H1 (cell line): ENCODE data around the gene TBC1D10A. TPM values are rescaled to one million over a fixed set of nuclear protein-coding genes. Genes with fewer than 3 reads are reported as not detected.

ENCODE experiments used
- CTCF ChIA-PET: fragments of 300-600 bp; sonication (Branson Sonifier 250); formaldehyde crosslinking; loops from one replicate; lab custom pipeline; 2021; ENCODE audit not compliant: partially characterized antibody; lab: Charles Lee
- POLR2A ChIA-PET: fragments of 300-600 bp; sonication (Branson Sonifier 250); formaldehyde crosslinking; loops from one replicate; lab custom pipeline; 2021; ENCODE audit warnings: inconsistent platforms; ENCODE audit not compliant: partially characterized antibody; lab: Charles Lee
- DNase-seq, 2 experiments: peaks; one replicate each; pipeline versions ENCODE4 v3.0.0 to v3.0.0-alpha.2; 2010 to 2022; ENCODE audit warnings: low spot score in 2 of 2, low read depth in 1 of 2, mixed read lengths in 1 of 2
- FAIRE-seq: peaks from 2 replicates; lab custom pipeline; 2011; peaks lifted over from hg19 to GRCh38; lab: Jason Lieb, UNC
- H2AFZ ChIP-seq: 2 replicates; pipeline ENCODE4 v1.8.1; 2012; ENCODE audit warnings: low read length, inconsistent platforms
- H2AK5ac ChIP-seq: 2 replicates; pipeline ENCODE4 v1.6.1; 2013; ENCODE audit warnings: low read depth, low read length
- H2BK120ac ChIP-seq: replicated peaks from 2 replicates; pipeline ENCODE3; 2013; ENCODE audit warnings: low read depth, low read length, inconsistent platforms
- H2BK12ac ChIP-seq: 2 replicates; pipeline ENCODE4 v1.6.1; 2013; ENCODE audit warnings: low read depth, low read length
- H2BK15ac ChIP-seq: 2 replicates; pipeline ENCODE4 v1.6.1; 2013; ENCODE audit warnings: low read length
- H2BK20ac ChIP-seq: 2 replicates; pipeline ENCODE4 v1.6.1; 2013; ENCODE audit warnings: low read length
- H2BK5ac ChIP-seq: 2 replicates; pipeline ENCODE4 v1.6.1; 2013; ENCODE audit warnings: low read depth, low read length
- H3K14ac ChIP-seq: 2 replicates; pipeline ENCODE4 v1.6.1; 2013; ENCODE audit warnings: inconsistent platforms; ENCODE audit not compliant: insufficient read length
- H3K18ac ChIP-seq: 2 replicates; pipeline ENCODE4 v1.6.1; 2013; ENCODE audit warnings: low read length; ENCODE audit errors: extremely low read depth
- H3K23ac ChIP-seq: 2 replicates; pipeline ENCODE4 v1.6.1; 2013; ENCODE audit warnings: inconsistent platforms; ENCODE audit not compliant: insufficient read length
- H3K23me2 ChIP-seq: 2 replicates; pipeline ENCODE4 v1.6.1; 2013; ENCODE audit warnings: low read depth, low read length
- H3K27ac ChIP-seq: 2 replicates; pipeline ENCODE4 v1.6.1; 2011; ENCODE audit warnings: low read depth, low read length, inconsistent platforms
- H3K27me3 ChIP-seq, 4 experiments: replicated peaks in 1 of 4; 1 replicate in 1 of 4; 2 replicates in 3 of 4; pipeline versions ENCODE4 v1.6.1 to v1.8.1; 2011 to 2013; ENCODE audit warnings: low read length in 3 of 4, mild to moderate bottlenecking in 3 of 4, inconsistent platforms in 2 of 4, mixed read lengths in 2 of 4, moderate library complexity in 1 of 4; ENCODE audit not compliant: control insufficient read depth in 3 of 4, insufficient read depth in 3 of 4; ENCODE audit errors: extremely low read depth in 1 of 4
- H3K36me3 ChIP-seq, 4 experiments: 2 replicates each; pipeline versions ENCODE4 v1.6.1 to v1.8.1; 2011 to 2013; ENCODE audit warnings: mild to moderate bottlenecking in 4 of 4, low read length in 3 of 4, moderate library complexity in 2 of 4, control low read depth in 1 of 4, inconsistent platforms in 1 of 4; ENCODE audit not compliant: insufficient read depth in 4 of 4, control insufficient read depth in 2 of 4
- H3K4ac ChIP-seq: replicated peaks from 2 replicates; pipeline ENCODE3; 2013; ENCODE audit warnings: low read length, low read depth, mixed read lengths, inconsistent platforms; ENCODE audit not compliant: insufficient read length
- H3K4me1 ChIP-seq, 4 experiments: replicated peaks in 1 of 4; 1 replicate in 1 of 4; 2 replicates in 3 of 4; pipeline versions ENCODE4 v1.6.1 to v1.8.1; 2011 to 2013; ENCODE audit warnings: low read length in 3 of 4, inconsistent platforms in 2 of 4, mixed read lengths in 1 of 4; ENCODE audit not compliant: insufficient read depth in 4 of 4, control insufficient read depth in 3 of 4
- H3K4me2 ChIP-seq, 2 experiments: 2 replicates each; pipeline versions ENCODE4 v1.6.1 to v1.8.1; 2011 to 2013; ENCODE audit warnings: low read depth in 2 of 2, low read length in 2 of 2, control low read depth in 1 of 2, inconsistent platforms in 1 of 2, mild to moderate bottlenecking in 1 of 2; ENCODE audit not compliant: insufficient read depth in 1 of 2
- H3K4me3 ChIP-seq, 4 experiments: fragments of 200-600, 300-600 bp in 1 of 4; sonication (generic), shearing (Covaris generic), sonication (Bioruptor Twin) in 1 of 4; 2 replicates each; pipeline versions ENCODE4 v1.5.1 to v1.8.1; 2011 to 2016; ENCODE audit warnings: low read length in 4 of 4, low read depth in 3 of 4, control low read depth in 2 of 4, inconsistent platforms in 2 of 4, mild to moderate bottlenecking in 2 of 4, mixed read lengths in 1 of 4, moderate library complexity in 1 of 4; ENCODE audit not compliant: insufficient read depth in 2 of 4; ENCODE audit errors: extremely low read depth in 1 of 4
- H3K56ac ChIP-seq: replicated peaks from 2 replicates; pipeline ENCODE3; 2013; ENCODE audit warnings: low read depth, mild to moderate bottlenecking, mixed read lengths, low read length, inconsistent platforms; ENCODE audit not compliant: insufficient read length
- H3K79me1 ChIP-seq: 2 replicates; pipeline ENCODE4 v1.6.1; 2013; ENCODE audit warnings: low read depth, low read length, control low read depth
- H3K79me2 ChIP-seq, 2 experiments: 2 replicates each; pipeline versions ENCODE4 v1.6.1 to v1.8.1; 2012 to 2013; ENCODE audit warnings: low read length in 2 of 2, mild to moderate bottlenecking in 2 of 2, inconsistent platforms in 1 of 2; ENCODE audit not compliant: insufficient read depth in 2 of 2, control insufficient read depth in 1 of 2
- H3K9ac ChIP-seq, 4 experiments: replicated peaks in 1 of 4; 1 replicate in 1 of 4; 2 replicates in 3 of 4; pipeline versions ENCODE4 v1.6.1 to v1.8.1; 2011 to 2013; ENCODE audit warnings: low read depth in 3 of 4, low read length in 3 of 4, control low read depth in 2 of 4, mild to moderate bottlenecking in 2 of 4, moderate library complexity in 2 of 4, inconsistent platforms in 1 of 4; ENCODE audit errors: extremely low read depth in 1 of 4
- H3K9me3 ChIP-seq, 2 experiments: 2 replicates each; pipeline versions ENCODE4 v1.6.1 to v1.8.1; 2012 to 2013; ENCODE audit warnings: mild to moderate bottlenecking in 2 of 2, moderate library complexity in 2 of 2, control low read depth in 1 of 2, inconsistent platforms in 1 of 2, low read depth in 1 of 2, low read length in 1 of 2, mixed read lengths in 1 of 2; ENCODE audit not compliant: insufficient read depth in 2 of 2
- H4K20me1 ChIP-seq, 2 experiments: replicated peaks in 1 of 2; 2 replicates each; pipeline versions ENCODE3 to v1.8.1; 2011 to 2013; ENCODE audit warnings: inconsistent platforms in 2 of 2, low read length in 2 of 2, mild to moderate bottlenecking in 1 of 2; ENCODE audit not compliant: insufficient read depth in 2 of 2, control insufficient read depth in 1 of 2
- H4K5ac ChIP-seq: 2 replicates; pipeline ENCODE4 v1.6.1; 2013; ENCODE audit warnings: low read length, low read depth, mixed read lengths, inconsistent platforms; ENCODE audit not compliant: insufficient read length
- H4K8ac ChIP-seq: 2 replicates; pipeline ENCODE4 v1.8.0; 2013; ENCODE audit warnings: mild to moderate bottlenecking, moderate library complexity, low read length, inconsistent platforms; ENCODE audit not compliant: insufficient read depth; ENCODE audit errors: extremely low read depth
- H4K91ac ChIP-seq: replicated peaks from 2 replicates; pipeline ENCODE3; 2013; ENCODE audit warnings: low read length, mixed read lengths, inconsistent platforms; ENCODE audit not compliant: insufficient read length
- BRCA1 ChIP-seq: IDR thresholded peaks from 2 replicates; pipeline ENCODE4 v1.6.1; 2012; ENCODE audit warnings: low read depth, low read length, improper control_type of control experiment
- CBX5 ChIP-seq: fragments of 300-800, 300-1000 bp; sonication (generic); IDR thresholded peaks from 2 replicates; pipeline ENCODE4 v1.7.1; 2016; ENCODE audit warnings: antibody characterized with exemption, low read length, low read depth
- JUND ChIP-seq: IDR thresholded peaks from 2 replicates; pipeline ENCODE4 v1.6.1; 2011; ENCODE audit warnings: mild to moderate bottlenecking, improper control_type of control experiment, low read length
- TCF12 ChIP-seq: IDR thresholded peaks from 2 replicates; pipeline ENCODE4 v1.6.1; 2011; ENCODE audit warnings: low read depth, mild to moderate bottlenecking, low read length
- WGBS, 2 experiments: shearing (Covaris generic) in 1 of 2; methylation state at CpG; one replicate each; pipeline versions ENCODE4 v1.1.6 to v1.1.7; 2013 to 2015; ENCODE audit warnings: low lambda C conversion rate in 2 of 2, mixed read lengths in 2 of 2, inconsistent platforms in 1 of 2, low coverage in 1 of 2, missing lambda C conversion rate in 1 of 2; ENCODE audit not compliant: insufficient replicate concordance in 2 of 2, insufficient coverage in 1 of 2, insufficient read length in 1 of 2; ENCODE audit errors: extremely low coverage in 1 of 2, missing lambda C conversion rate in 1 of 2; 5-methylcytosine and 5-hydroxymethylcytosine counted together
- polyA plus RNA-seq, 7 experiments: library from polyadenylated mRNA; depleted of rRNA in 3 of 7; stranded (reverse) in 5 of 7; unstranded in 2 of 7; fragments of >200 nt in 5 of 7; fragments of 200-250 nt in 2 of 7; gene quantifications; 1 replicate in 5 of 7; 2 replicates in 1 of 7; 4 replicates in 1 of 7; pipeline versions ENCODE4 v1.2.1 to v1.2.3, GENCODE V29; 2011 to 2013; ENCODE audit warnings: missing spikeins in 2 of 7, mixed read lengths in 2 of 7
- total RNA-seq: library from RNA; stranded (reverse); fragmentation: NEBNext Ultra II Directional; extraction: Animal tissue kit (Norgen Biotek cat#: 25700); gene quantifications from 2 replicates; pipeline ENCODE4 v1.2.1, GENCODE V29; 2021

Gene TBC1D10A
- total and polyA plus RNA-seq, 2 of the 8 experiments (the other 6 are each of a cell fraction or from before 2014, with no cell fraction given) = 5.4 to 7.0 TPM

GRCh38 chr22:30358541-30358940 is 31.8 kb upstream of the TBC1D10A start:
- Histone ChIP-seq H2AFZ (no peak overlapping the region), H2BK5ac (no peak overlapping the region), H4K8ac (no peak overlapping the region), H3K9me3 (no peaks in the 10 kb centered on the region), H3K23me2 (peaks cover 2% of the 10 kb centered on the region; the same call in 1 of the 2 replicates), H3K4me1 (peaks cover 3 to 19% (median 11%) of the 10 kb centered on the region in 4 experiments), H2BK12ac (no peak overlapping the region), H3K18ac (no peak overlapping the region), H3K23ac (no peak overlapping the region), H4K5ac (no peak overlapping the region), H3K9ac (no peak overlapping the region; a peak in 1 of 7 replicates), H3K14ac (no peak overlapping the region), H3K27me3 (no peaks in the 10 kb centered on the region), H3K79me1 (peaks cover 17% of the 10 kb centered on the region), H3K27ac (no peak overlapping the region), H4K20me1 (peaks cover 5 to 11% of the 10 kb centered on the region in 2 experiments), H3K4me2 (peak overlapping the region; percentile 61 to 70; a peak in 1 of 4 replicates), H4K91ac (no peak overlapping the region), H2BK15ac (peak overlapping the region; percentile 53; the same call in 1 of the 2 replicates), H2BK120ac (no peak overlapping the region), H2BK20ac (no peak overlapping the region), H3K56ac (no peak overlapping the region), H3K36me3 (peaks cover 0 to 3% (median under 1%) of the 10 kb centered on the region in 4 experiments; a peak in 1 of 8 replicates), H3K79me2 (peaks cover 15 to 31% of the 10 kb centered on the region in 2 experiments), H3K4ac (no peak overlapping the region), H2AK5ac (no peak overlapping the region), H3K4me3 (no peak overlapping the region)
- TF ChIP-seq CBX5 = no peak
- no peak for TF ChIP-seq JUND
- no peak for TF ChIP-seq TCF12
- TF ChIP-seq BRCA1 = no peak
- DNase-seq = no peak
- ChIA-PET POLR2A (interaction anchor here (0.8 to 11.5 kb wide), 8 partner anchors 9 to 68 kb away, joined by 3 to 129 read pairs (median 4); partner anchors contain the start of gene TBC1D10A), CTCF (interaction anchor here (0.8 to 1.8 kb wide), 13 partner anchors 11 to 99 kb away, joined by 3 to 6 read pairs (median 3); partner anchors contain the start of genes RNF215 and TBC1D10A)
- 83% methylated on average over 6 of the region's 6 CpGs; no CpG with 5 or more reads in 1 of the 2 experiments for WGBS, 2 experiments
- FAIRE-seq = no peak
